Measurements from ENCODE around the gene FUCA1.
A peak's percentile ranks its signal among the peaks of the same experiment; 100 is the strongest.

The FUCA1 gene

GRCh38 chr1:23797478-23798448 is 70.3 kb downstream of the FUCA1 start:
- H3K4me1 ChIP-seq (ENCODE audit: insufficient read depth, poor library complexity, severe bottlenecking), result peaks cover 8% of the 10 kb centered on the region
- ATAC-seq (ENCODE audit: low read depth), result no peak

GRCh38 chr1:23796466-23797271 is 71.4 kb downstream of the FUCA1 start:
- Histone ChIP-seq H3K4me1 (ENCODE audit: insufficient read depth, poor library complexity, severe bottlenecking) (peaks cover 11% of the 10 kb centered on the region), H3K36me3 (ENCODE audit: low read depth) (peaks cover 56% of the 10 kb centered on the region), H3K27me3 (ENCODE audit: insufficient read depth, poor library complexity, severe bottlenecking) (no peaks in the 10 kb centered on the region), H3K4me3 (ENCODE audit: severe bottlenecking) (no peak overlapping the region), H3K27ac (ENCODE audit: poor library complexity, severe bottlenecking) (peak overlapping the region; percentile 23), H3K9me3 (ENCODE audit: severe bottlenecking) (no peaks in the 10 kb centered on the region)
- DNase-seq (ENCODE audit: low spot score) (no peak), ATAC-seq (ENCODE audit: low read depth) (no peak)
- TF ChIP-seq CTCF (IDR thresholded peaks at IDR 0.05; ENCODE audit: poor library complexity, severe bottlenecking), result no peak

More at GRCh38 chr1:23797478-23798448, 70.3 kb downstream of the FUCA1 start:
- Histone ChIP-seq H3K9me3 (ENCODE audit: severe bottlenecking) (no peaks in the 10 kb centered on the region), H3K27ac (ENCODE audit: poor library complexity, severe bottlenecking) (peak overlapping the region; percentile 94), H3K4me3 (ENCODE audit: severe bottlenecking) (no peak overlapping the region), H3K27me3 (ENCODE audit: insufficient read depth, poor library complexity, severe bottlenecking) (no peaks in the 10 kb centered on the region), H3K36me3 (ENCODE audit: low read depth) (peaks cover 52% of the 10 kb centered on the region)
- no peak for TF ChIP-seq CTCF (IDR thresholded peaks at IDR 0.05; ENCODE audit: poor library complexity, severe bottlenecking)
- no peak for DNase-seq (ENCODE audit: low spot score)

- Histone ChIP-seq H3K4me3 (ENCODE audit: severe bottlenecking) (no peak overlapping the region), H3K27ac (ENCODE audit: poor library complexity, severe bottlenecking) (peak overlapping the region; percentile 23), H3K27me3 (ENCODE audit: insufficient read depth, poor library complexity, severe bottlenecking) (no peaks in the 10 kb centered on the region), H3K36me3 (ENCODE audit: low read depth) (peaks cover 56% of the 10 kb centered on the region), H3K9me3 (ENCODE audit: severe bottlenecking) (no peaks in the 10 kb centered on the region), H3K4me1 (ENCODE audit: insufficient read depth, poor library complexity, severe bottlenecking) (peaks cover 11% of the 10 kb centered on the region)
- no peak for DNase-seq (ENCODE audit: low spot score)
- ATAC-seq (ENCODE audit: low read depth), result no peak
- TF ChIP-seq CTCF (IDR thresholded peaks at IDR 0.05; ENCODE audit: poor library complexity, severe bottlenecking), result no peak
Measured at GRCh38 chr1:23795676-23796465, 72.2 kb downstream of the FUCA1 start.

Measured in RWPE2 (cell line).